Bone marrow (tissue), 2 donors: ENCODE data around the gene ELOVL1.
"Not testable (repeated sequence)": the region's sequence is repeated elsewhere in the genome, so short reads cannot be mapped to it uniquely, and the experiment has no call there.

Source experiments
- DNase-seq, 2 donors: peaks; one replicate each; lab custom pipeline; 2025; lab: John Stamatoyannopoulos, UW

ELOVL1 gene

DNA sequence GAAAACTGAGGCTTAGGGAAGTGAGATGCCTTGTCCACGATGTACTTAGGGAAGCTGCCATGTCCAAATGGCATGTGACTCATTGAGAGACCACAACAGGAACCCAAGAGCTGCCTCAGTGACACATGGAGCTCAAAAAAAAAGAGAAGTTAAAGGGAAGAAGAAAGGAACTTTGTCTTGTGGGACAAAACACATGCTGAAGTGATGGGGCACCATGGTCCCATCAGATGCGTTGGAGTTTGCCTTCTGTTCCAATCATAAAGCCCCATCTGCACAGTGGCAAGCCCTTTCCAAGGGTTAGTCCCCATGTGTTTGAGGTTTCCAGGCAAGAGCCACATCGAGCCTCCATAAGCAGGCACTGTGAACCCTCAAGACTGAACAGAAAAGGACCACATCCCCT, 13.8 kb upstream of the ELOVL1 start:
- peak; percentile 29 to 82 for DNase-seq

GRCh38 chr1:43379476-43379875, 11.7 kb upstream of the ELOVL1 start:
- no peak for DNase-seq

DNA sequence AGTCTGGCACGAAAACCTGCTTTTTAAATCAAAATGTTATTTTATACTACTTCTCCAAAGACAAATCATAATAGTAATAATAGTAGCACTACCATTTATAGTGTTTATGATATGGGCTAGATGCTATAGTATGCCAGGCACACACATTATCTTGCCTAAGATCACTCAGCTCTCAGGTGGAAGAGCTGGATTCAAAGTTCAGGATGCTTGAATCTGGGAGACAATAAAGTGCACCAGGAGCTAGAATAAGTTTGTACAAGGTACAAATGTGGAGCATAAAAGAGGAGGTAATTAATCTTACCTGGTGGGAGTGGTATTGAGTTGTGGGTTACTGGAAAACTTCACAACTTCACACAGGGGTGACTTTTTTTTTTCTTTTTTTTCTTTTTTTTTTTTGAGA, 10.0 kb upstream of the ELOVL1 start:
- no peak for DNase-seq

GRCh38 chr1:43376723-43377235, 9.0 kb upstream of the ELOVL1 start:
- no peak for DNase-seq

DNA sequence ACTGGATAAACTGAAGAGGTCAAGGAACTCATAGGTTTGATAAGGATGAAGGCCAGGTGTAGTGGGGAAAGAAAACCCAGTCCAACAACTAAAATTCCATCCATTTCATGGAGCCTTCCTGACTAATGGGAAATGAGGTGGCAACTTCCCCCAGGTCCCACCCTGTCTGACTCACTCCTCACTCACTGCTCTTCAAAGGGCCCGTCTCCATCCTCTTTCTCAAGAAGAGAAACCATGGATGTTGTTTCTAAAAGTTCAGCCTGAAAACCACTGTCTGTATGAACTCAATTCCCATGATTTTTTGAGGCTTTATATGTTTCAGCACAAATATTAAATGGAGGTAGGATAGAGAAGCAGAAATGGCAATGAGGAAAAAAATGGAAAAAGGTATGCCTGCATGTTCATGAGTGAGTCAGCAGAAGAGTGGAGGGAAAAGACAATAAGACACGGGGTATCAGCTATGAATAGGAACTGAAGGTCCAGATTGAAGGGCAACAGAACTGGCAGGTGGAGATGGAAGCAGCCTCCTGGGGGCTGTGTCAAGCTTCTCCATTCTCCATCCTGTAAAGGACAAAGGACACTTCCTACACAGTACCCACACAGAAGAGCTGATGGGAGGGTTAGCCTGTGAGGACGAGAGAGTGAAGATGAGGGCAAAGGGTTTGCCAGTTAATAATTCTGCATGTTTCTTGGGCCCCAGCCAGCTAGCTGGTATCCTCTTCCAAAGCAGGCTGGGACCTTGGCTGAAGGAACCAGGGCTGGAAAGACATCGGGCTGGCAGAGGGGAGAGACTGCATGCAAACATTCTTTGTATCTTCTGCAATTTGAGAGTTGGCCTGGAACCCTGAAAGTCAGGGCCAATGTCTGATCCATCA, 5.5 kb upstream of the ELOVL1 start:
- no peak for DNase-seq

GRCh38 chr1:43372172-43372571, 4.4 kb upstream of the ELOVL1 start:
- no peak for DNase-seq

GRCh38 chr1:43370564-43370963, 2.8 kb upstream of the ELOVL1 start:
- no peak for DNase-seq

GRCh38 chr1:43369779-43370178, 2.0 kb upstream of the ELOVL1 start:
- not testable (repeated sequence) for DNase-seq

- no peak for DNase-seq
Measured at GRCh38 chr1:43368646-43369020, 822 bp upstream of the ELOVL1 start.

GRCh38 chr1:43367026-43367903, 546 bp downstream of the ELOVL1 start:
- no peak for DNase-seq

DNA sequence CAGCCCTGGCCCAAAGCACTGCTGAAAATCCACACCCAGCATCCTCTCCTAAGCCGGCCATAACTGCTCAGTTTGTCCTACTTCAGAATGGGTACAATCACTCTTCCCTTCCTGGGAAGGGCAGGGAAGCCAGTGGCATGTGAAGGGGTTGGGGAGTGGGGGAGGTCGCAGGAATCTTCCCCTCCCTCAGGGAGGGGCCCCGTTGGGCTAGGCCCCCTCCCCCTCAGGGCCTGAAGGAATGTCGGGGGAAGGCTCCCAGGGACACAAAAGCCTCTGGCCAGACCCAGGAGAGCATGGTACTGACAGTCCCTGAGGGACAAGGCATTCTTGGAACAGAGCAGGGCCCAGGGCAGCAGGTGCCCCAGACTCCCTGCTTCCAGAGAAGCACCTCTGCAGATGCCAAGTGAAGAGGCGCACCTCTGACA, 1.2 kb downstream of the ELOVL1 start:
- DNase-seq, result no peak

DNA sequence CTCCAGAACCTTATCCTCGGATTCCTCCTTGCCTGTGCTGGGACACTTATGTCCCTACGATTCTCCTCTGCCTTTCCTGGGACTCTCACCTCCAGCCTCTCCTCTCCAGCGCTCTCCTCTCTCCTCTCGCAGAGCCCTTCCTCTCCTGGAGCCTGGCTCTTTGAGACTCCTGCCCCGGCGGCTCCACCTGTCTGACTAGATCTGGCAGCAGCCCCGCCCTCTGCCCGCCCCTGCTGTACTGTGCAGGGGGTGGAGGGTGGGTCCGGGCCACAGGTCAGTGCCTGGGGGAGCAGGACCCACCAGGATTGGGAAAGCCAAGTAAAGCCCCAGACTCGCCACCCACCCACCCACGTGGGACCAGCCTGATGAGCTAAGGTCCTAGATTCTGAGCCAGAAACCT, 1.6 kb downstream of the ELOVL1 start:
- no peak for DNase-seq

DNA sequence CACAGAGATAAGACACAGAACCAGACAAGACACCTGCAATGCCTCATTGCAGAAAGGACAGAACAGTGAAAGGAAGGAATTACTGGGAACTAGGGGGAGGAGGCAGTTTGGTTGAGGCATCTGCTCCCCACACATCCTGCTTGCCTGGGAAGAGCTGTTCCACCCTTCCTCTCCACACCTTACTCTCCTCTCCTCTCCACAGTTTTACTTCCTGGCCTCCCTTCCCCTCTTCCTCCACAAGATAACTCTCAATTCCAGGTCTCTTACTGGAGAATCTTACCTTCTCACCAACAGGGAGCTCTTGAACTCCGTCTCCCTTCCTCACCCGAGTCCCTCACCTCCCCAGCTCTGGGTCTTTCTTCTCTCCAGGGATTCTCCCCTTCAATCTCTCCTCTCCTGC, 2.1 kb downstream of the ELOVL1 start:
- no peak for DNase-seq

DNA sequence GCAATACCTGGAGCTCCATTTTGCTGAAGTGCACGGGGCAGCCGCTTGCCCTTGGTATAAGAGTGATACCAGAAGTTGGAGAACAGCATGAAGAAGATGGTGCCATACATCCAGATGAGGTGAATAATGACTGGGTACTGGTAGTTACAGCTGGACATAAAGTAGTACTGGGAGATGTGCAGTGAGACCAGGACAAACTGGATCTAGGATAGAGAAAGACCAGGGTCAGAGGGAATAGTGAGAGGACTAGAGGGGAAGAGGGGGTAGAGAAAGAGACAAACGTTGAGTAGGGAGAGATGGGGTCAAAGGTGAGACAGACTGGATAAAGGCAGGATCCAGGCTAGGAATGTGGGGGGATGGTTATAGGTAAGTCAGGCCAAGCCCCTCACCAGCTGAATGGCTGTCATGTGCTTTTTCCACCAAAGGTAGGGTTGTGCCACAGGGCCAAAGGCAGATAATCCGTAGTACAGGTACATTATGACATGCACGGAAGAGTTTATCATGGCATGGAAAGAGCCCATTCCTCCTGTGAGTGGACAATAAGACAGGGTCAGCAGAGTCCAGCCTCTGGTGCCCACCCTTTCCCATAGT, 3.8 kb downstream of the ELOVL1 start:
- DNase-seq, result no peak

GRCh38 chr1:43363283-43363934, 4.4 kb downstream of the ELOVL1 start:
- DNase-seq, result no peak

GRCh38 chr1:43360616-43361015, 7.2 kb downstream of the ELOVL1 start:
- DNase-seq, result no peak

GRCh38 chr1:43359696-43360095, 8.1 kb downstream of the ELOVL1 start:
- DNase-seq, result no peak

GRCh38 chr1:43358746-43359693, 8.8 kb downstream of the ELOVL1 start, which contains the start of gene CDC20:
Gene CDC20 (plus strand): TSS chr1:43358981. CDS start chr1:43359216, 235 bp downstream.
- DNase-seq, result peak; percentile 86 to 95

GRCh38 chr1:43358121-43358745, 9.6 kb downstream of the ELOVL1 start:
- peak in 1 of 2 donors; percentile 41 for DNase-seq

DNA sequence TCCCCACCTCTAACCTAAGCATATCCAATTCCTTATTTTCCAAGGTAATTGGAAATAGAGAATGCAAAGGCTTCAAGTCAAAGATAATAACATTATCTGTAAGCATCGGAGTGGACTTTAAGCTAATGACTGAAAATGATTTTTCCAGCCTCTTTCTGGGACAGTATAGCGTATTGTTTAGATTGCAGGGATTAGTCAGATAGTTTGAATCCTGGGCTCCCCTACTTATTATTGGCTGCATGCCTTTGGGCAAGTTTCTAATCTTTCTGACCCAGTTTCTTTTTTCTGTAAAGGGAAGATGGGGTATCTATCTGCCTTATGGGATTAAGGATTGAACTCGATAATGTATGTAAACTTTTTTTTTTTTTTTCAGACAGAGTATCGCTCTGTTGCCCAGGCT, 10.6 kb downstream of the ELOVL1 start:
- DNase-seq, result no peak
